K562 (cell line): ENCODE results near the gene C1orf105. TPM values are rescaled to one million over a fixed set of nuclear protein-coding genes. Genes with fewer than 3 reads are reported as not detected.

ENCODE experiments used
- ATAC-seq: fragments of 200-7000 bp; cut with Tn5 transposase; 3 replicates; pipeline ENCODE4 v1.9.1; 2020; ENCODE audit warnings: moderate library complexity
- BruUV-seq: library from RNA; stranded (reverse); fragments of 400-500 nt; replicated peaks from 2 replicates; lab custom pipeline; 2021; lab: Mats Ljungman, UMichigan
- CTCF ChIA-PET: fragments of 300-600 bp; formaldehyde crosslinking; extraction: SDS; loops from one replicate; lab custom pipeline; 2021; ENCODE audit warnings: low intra/inter-chr PET ratio; lab: Yijun Ruan, JAX
- POLR2A ChIA-PET: fragments of 300-600, 350-650 bp; sonication (Branson Sonifier 250); formaldehyde crosslinking; extraction: SDS; loops from one replicate; lab custom pipeline; 2021; ENCODE audit warnings: antibody characterized with exemption, inconsistent platforms; lab: Yijun Ruan, JAX
- DNase-seq, 4 experiments: peaks; one replicate each; pipeline versions ENCODE4 v3.0.0 to v3.0.0-alpha.2; 2011 to 2018; ENCODE audit warnings: low spot score in 3 of 4, mixed read lengths in 3 of 4; ENCODE audit errors: extremely low read depth in 1 of 4
- FAIRE-seq: peaks from 2 replicates; lab custom pipeline; 2011; peaks lifted over from hg19 to GRCh38; lab: Jason Lieb, UNC
- H2AFZ ChIP-seq: 2 replicates; pipeline ENCODE4 v1.6.0; 2011; ENCODE audit warnings: low read depth, low read length, control low read depth, inconsistent platforms
- H3K27ac ChIP-seq: fragments of 200-600 bp; 3 replicates; pipeline ENCODE4 v1.8.0; 2011; ENCODE audit warnings: low read depth, mild to moderate bottlenecking, control low read depth, inconsistent platforms, low read length, moderate library complexity, mixed read lengths; ENCODE audit errors: extremely low read depth
- H3K27me3 ChIP-seq, 2 experiments: fragments of 300-600 bp in 1 of 2; 2 replicates in 1 of 2; 3 replicates in 1 of 2; pipeline versions ENCODE4 v1.6.0 to v1.8.0; 2011; ENCODE audit warnings: inconsistent platforms in 2 of 2, low read length in 2 of 2, mild to moderate bottlenecking in 1 of 2, mixed read lengths in 1 of 2, moderate library complexity in 1 of 2; ENCODE audit not compliant: control insufficient read depth in 2 of 2, insufficient read depth in 2 of 2
- H3K36me3 ChIP-seq: fragments of 300-600 bp; 3 replicates; pipeline ENCODE4 v1.8.0; 2011; ENCODE audit warnings: mild to moderate bottlenecking, low read length, inconsistent platforms; ENCODE audit not compliant: control insufficient read depth, insufficient read depth
- H3K4me1 ChIP-seq, 2 experiments: fragments of 200-600 bp in 1 of 2; replicated peaks in 1 of 2; 2 replicates in 1 of 2; 3 replicates in 1 of 2; pipeline versions ENCODE4 v1.5.1 to v1.8.0; 2011; ENCODE audit warnings: inconsistent platforms in 2 of 2, low read length in 2 of 2, mild to moderate bottlenecking in 1 of 2, mixed read lengths in 1 of 2, moderate library complexity in 1 of 2; ENCODE audit not compliant: control insufficient read depth in 2 of 2, insufficient read depth in 2 of 2
- H3K4me2 ChIP-seq: 2 replicates; pipeline ENCODE4 v1.6.1; 2011; ENCODE audit warnings: low read length, control low read depth, inconsistent platforms, mixed read lengths; ENCODE audit not compliant: insufficient read depth
- H3K4me3 ChIP-seq: fragments of 200-600 bp; sonication (generic), shearing (Covaris generic); 2 replicates; pipeline ENCODE4 v1.5.1; 2016; ENCODE audit warnings: control low read depth, inconsistent platforms
- H3K79me2 ChIP-seq: fragments of 200-600 bp; 3 replicates; pipeline ENCODE4 v1.8.0; 2011; ENCODE audit warnings: low read length, inconsistent platforms; ENCODE audit not compliant: control insufficient read depth, insufficient read depth
- H3K9ac ChIP-seq, 2 experiments: 2 replicates each; pipeline versions ENCODE4 v1.6.0 to v1.6.1; 2011; ENCODE audit warnings: low read depth in 2 of 2, low read length in 2 of 2, control low read depth in 1 of 2, inconsistent platforms in 1 of 2, mild to moderate bottlenecking in 1 of 2, mixed read lengths in 1 of 2; ENCODE audit not compliant: insufficient read depth in 1 of 2
- H3K9me1 ChIP-seq: one replicate; pipeline ENCODE4 v1.6.0; 2011; ENCODE audit warnings: inconsistent platforms, mild to moderate bottlenecking, low read length, moderate library complexity; ENCODE audit not compliant: control insufficient read depth, insufficient read depth
- H3K9me3 ChIP-seq: replicated peaks from 2 replicates; pipeline ENCODE4 v1.5.1; 2011; ENCODE audit warnings: low read depth, low read length, inconsistent platforms; ENCODE audit not compliant: control insufficient read depth, insufficient read depth
- H4K20me1 ChIP-seq: replicated peaks from 2 replicates; pipeline ENCODE4 v1.6.1; 2011; ENCODE audit warnings: low read length, inconsistent platforms, mixed read lengths; ENCODE audit not compliant: control insufficient read depth, insufficient read depth
- ADNP ChIP-seq: fragments of 200-800 bp; sonication (Bioruptor generic); IDR thresholded peaks from 2 replicates; pipeline ENCODE4 v1.6.1; 2016; ENCODE audit warnings: missing genetic modification characterization, missing compliant biosample characterization
- BRF1 ChIP-seq: IDR thresholded peaks from 3 replicates; pipeline ENCODE4 v1.6.1; 2011; ENCODE audit warnings: borderline replicate concordance, mild to moderate bottlenecking; ENCODE audit not compliant: insufficient read length; ENCODE audit errors: extremely low read depth
- DPF2 ChIP-seq: fragments of 450-650 bp; IDR thresholded peaks from 2 replicates; pipeline ENCODE4 v1.6.1; 2016
- ELF2 ChIP-seq: fragments of 250-450 bp; sonication (Bioruptor Pico); IDR thresholded peaks from 2 replicates; pipeline ENCODE4 v1.5.0; 2021; ENCODE audit warnings: mild to moderate bottlenecking
- ESRRB ChIP-seq: fragments of 250-450 bp; sonication (Bioruptor Pico); IDR thresholded peaks from 2 replicates; pipeline ENCODE4 v1.5.0; 2020; ENCODE audit warnings: mild to moderate bottlenecking, moderate library complexity, borderline replicate concordance
- EWSR1 ChIP-seq: fragments of 450-650 bp; IDR thresholded peaks from 2 replicates; pipeline ENCODE4 v1.6.1; 2018; ENCODE audit warnings: borderline replicate concordance, mild to moderate bottlenecking, low read depth, moderate library complexity; ENCODE audit not compliant: partially characterized antibody
- FIP1L1 ChIP-seq: fragments of 200-400 bp; formaldehyde crosslinking; IDR thresholded peaks from 2 replicates; pipeline ENCODE4 v1.6.1; 2018; ENCODE audit warnings: mild to moderate bottlenecking, low read depth, low read length; ENCODE audit not compliant: poor library complexity, severe bottlenecking
- KDM5B ChIP-seq: fragments of 200-600 bp; sonication (generic); IDR thresholded peaks from 2 replicates; pipeline ENCODE4 v1.6.1; 2012; ENCODE audit warnings: low read depth, mild to moderate bottlenecking, moderate library complexity, low read length, control low read depth, inconsistent platforms; ENCODE audit not compliant: insufficient replicate concordance
- NKRF ChIP-seq: fragments of 450-650 bp; IDR thresholded peaks from 2 replicates; pipeline ENCODE4 v1.6.1; 2016; ENCODE audit warnings: borderline replicate concordance
- PURB ChIP-seq: sonication (generic); formaldehyde crosslinking; IDR thresholded peaks from 2 replicates; pipeline ENCODE4 v1.9.0; 2021; ENCODE audit warnings: low read depth, mild to moderate bottlenecking, missing genetic modification reagents
- SRSF7 ChIP-seq: fragments of 200-400 bp; formaldehyde crosslinking; optimal IDR thresholded peaks from 2 replicates; pipeline ENCODE3; 2017; ENCODE audit warnings: mild to moderate bottlenecking, low read depth, low read length
- TRIM28 ChIP-seq: fragments of 450-650 bp; IDR thresholded peaks from 2 replicates; pipeline ENCODE4 v1.6.1; 2017
- VEZF1 ChIP-seq: fragments of 200-800 bp; sonication (Bioruptor generic); IDR thresholded peaks from 2 replicates; pipeline ENCODE4 v1.6.1; 2017; ENCODE audit warnings: missing genetic modification characterization, missing compliant biosample characterization
- ZBTB9 ChIP-seq: fragments of 450-650 bp; formaldehyde crosslinking; IDR thresholded peaks from 2 replicates; pipeline ENCODE4 v1.4.0; 2020; ENCODE audit warnings: mild to moderate bottlenecking, moderate library complexity
- ZNF134 ChIP-seq: fragments of 250-450 bp; sonication (Bioruptor Pico); conservative IDR thresholded peaks from 2 replicates; pipeline ENCODE4 v1.4.0; 2020
- ZNF23 ChIP-seq: fragments of 250-450 bp; sonication (Bioruptor Pico); IDR thresholded peaks from 2 replicates; pipeline ENCODE4 v1.4.0; 2020; ENCODE audit warnings: mild to moderate bottlenecking
- ZNF77 ChIP-seq: fragments of 250-450 bp; sonication (Bioruptor Pico); IDR thresholded peaks from 2 replicates; pipeline ENCODE4 v1.5.0; 2020
- WGBS: fragments of 100-300 bp; shearing (Covaris generic); methylation state at CpG from one replicate; pipeline ENCODE4 v1.1.6; 2016; ENCODE audit warnings: low coverage, mixed read lengths; ENCODE audit not compliant: insufficient coverage; ENCODE audit errors: missing lambda C conversion rate; 5-methylcytosine and 5-hydroxymethylcytosine counted together
- in situ Hi-C: fragments of 300-500 bp; cut with MboI; formaldehyde crosslinking; loops from 4 replicates; pipeline ENCODE4 v1.15.0; 2018; ENCODE audit warnings: inconsistent platforms, mixed read lengths
- intact Hi-C: fragments of 100-400 bp; cut with micrococcal nuclease; formaldehyde crosslinking; loops from 2 replicates; pipeline ENCODE4 v1.14.2; 2022
- polyA plus RNA-seq, 8 experiments: library from polyadenylated mRNA; depleted of rRNA in 4 of 8; stranded (reverse) in 5 of 8; unstranded in 3 of 8; fragments of >200 nt; fragmentation: Nextera tagmentation in 2 of 8; fragmentation: Illumina TruSeq in 1 of 8; extraction: Ambion mirVana in 2 of 8; extraction: Trizol in 1 of 8; gene quantifications; 2 replicates each; pipeline versions ENCODE4 v1.2.1 to v1.2.3, GENCODE V29; 2011 to 2014; ENCODE audit warnings: inconsistent platforms in 1 of 8, missing spikeins in 1 of 8
- total RNA-seq, 7 experiments: library from RNA; depleted of rRNA in 6 of 7; stranded (reverse); fragments of >200 nt in 6 of 7; fragmentation: Illumina TruSeq in 2 of 7; extraction: Trizol in 2 of 7; gene quantifications; 2 replicates each; pipeline versions ENCODE4 v1.2.1 to v1.2.3, GENCODE V29; 2011 to 2021; ENCODE audit warnings: low replicate concordance in 1 of 7

Gene C1orf105
- total and polyA plus RNA-seq, 9 of the 15 experiments (the other 6 are each of a cell fraction or from before 2014, with no cell fraction given): 0.08 TPM; not detected in 8

- Histone ChIP-seq H3K9ac (no peak overlapping the region), H3K36me3 (no peaks in the 10 kb centered on the region), H3K4me3 (no peak overlapping the region), H3K27ac (no peak overlapping the region), H3K9me1 (no peaks in the 10 kb centered on the region), H4K20me1 (no peaks in the 10 kb centered on the region), H3K27me3 (no peaks in the 10 kb centered on the region), H3K79me2 (no peaks in the 10 kb centered on the region), H3K9me3 (no peaks in the 10 kb centered on the region), H2AFZ (no peak overlapping the region), H3K4me1 (peaks cover 0 to 21% of the 10 kb centered on the region in 2 experiments; a peak in 2 of 5 replicates), H3K4me2 (no peak overlapping the region)
- BruUV-seq: no TSS peak
- in situ Hi-C loops: no loop called here
- FAIRE-seq (no peak), DNase-seq (no peak), ATAC-seq (no peak)
- CTCF ChIA-PET: interaction anchor here (0.8 to 2.1 kb wide), 5 partner anchors 14 to 445 kb away, joined by 3 to 11 read pairs (median 4); partner anchors contain the start of gene PIGC
- POLR2A ChIA-PET: interaction anchor here (0.7 kb wide), 1 partner anchor 236 kb away, joined by 3 read pairs; no protein-coding TSS in a partner anchor
- intact Hi-C loops: no loop called here
- TF ChIP-seq DPF2: no peak
- no peak for TF ChIP-seq KDM5B
- no peak for TF ChIP-seq ELF2 (CRISPR knock-in tag)
- TF ChIP-seq TRIM28: no peak
- TF ChIP-seq ZNF134: no peak
- no peak for TF ChIP-seq ESRRB
- no peak for TF ChIP-seq PURB
- TF ChIP-seq EWSR1: no peak
- no peak for TF ChIP-seq BRF1
- no peak for TF ChIP-seq ZNF77 (CRISPR knock-in tag)
- TF ChIP-seq SRSF7: no peak
- TF ChIP-seq NKRF: no peak
- TF ChIP-seq VEZF1: no peak
- no peak for TF ChIP-seq ZBTB9 (CRISPR knock-in tag)
- no peak for TF ChIP-seq ADNP (tag)
- TF ChIP-seq ZNF23 (CRISPR knock-in tag): no peak
- TF ChIP-seq FIP1L1: no peak
- 4% methylated on average over 1 of the region's 1 CpG for WGBS
Measured at GRCh38 chr1:172430128-172430454, 9.6 kb downstream of the C1orf105 start.
